Choroid plexus epithelial cell (primary cell): ENCODE data around the gene KLHL29.
A peak's percentile ranks its signal among the peaks of the same experiment; 100 is the strongest.

ENCODE experiments used
- DNase-seq: peaks from one replicate; pipeline ENCODE4 v3.0.0-alpha.2; 2010; ENCODE audit warnings: low read depth
- H3K4me3 ChIP-seq: 2 replicates; pipeline ENCODE4 v1.5.1; 2011; ENCODE audit warnings: low read depth, mild to moderate bottlenecking, control low read depth, low read length, moderate library complexity
- TF ChIP-seq, protein P1 (sequence below): conservative IDR thresholded peaks from 2 replicates; pipeline ENCODE4 v1.5.1; 2011; ENCODE audit warnings: low read depth, mild to moderate bottlenecking, control low read depth, inconsistent platforms, low read length, moderate library complexity

The KLHL29 gene

DNA sequence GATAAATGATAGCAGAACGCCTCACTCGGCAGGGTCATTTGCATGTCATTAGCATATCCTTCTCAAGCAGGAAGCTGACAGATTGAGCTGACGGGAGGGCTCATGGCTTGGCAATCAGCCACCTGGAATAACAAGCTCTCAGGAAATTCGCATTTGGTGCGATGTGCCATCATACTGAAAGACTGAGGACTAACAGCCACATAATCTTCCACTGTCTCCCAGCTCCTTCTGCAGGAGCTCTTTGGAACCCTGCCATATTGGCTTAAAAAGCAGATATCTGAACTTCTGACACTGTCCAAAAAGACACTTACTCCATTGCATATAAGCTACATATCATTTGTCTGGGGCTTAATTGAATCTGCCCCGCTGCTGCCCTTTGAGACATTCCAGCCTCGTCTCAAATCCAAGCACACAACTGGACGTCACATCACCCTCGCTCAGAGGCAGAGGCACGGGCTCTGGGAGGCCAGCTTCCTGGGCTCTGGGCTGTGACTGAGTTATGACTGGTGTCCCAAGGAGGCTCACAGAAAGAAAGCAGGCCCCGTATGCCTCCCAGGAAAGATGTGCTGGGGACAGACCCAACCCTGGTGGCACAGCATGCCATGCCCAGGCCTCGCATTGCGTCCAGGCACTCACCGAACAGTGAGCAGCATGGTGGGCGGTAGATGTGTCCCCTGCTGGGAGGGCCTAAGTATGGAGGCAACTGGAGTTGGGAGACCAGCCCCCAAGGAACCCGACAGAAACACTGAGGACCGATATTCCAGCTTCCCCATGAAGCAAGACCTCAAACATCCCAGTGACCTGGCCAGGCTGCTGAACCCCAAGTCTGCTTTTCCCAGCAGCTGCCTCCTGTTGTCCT, 314.0 kb downstream of the KLHL29 start:
- peak; percentile 53 for DNase-seq
- H3K4me3 ChIP-seq: no peak overlapping the region
- TF ChIP-seq, protein P1, sequence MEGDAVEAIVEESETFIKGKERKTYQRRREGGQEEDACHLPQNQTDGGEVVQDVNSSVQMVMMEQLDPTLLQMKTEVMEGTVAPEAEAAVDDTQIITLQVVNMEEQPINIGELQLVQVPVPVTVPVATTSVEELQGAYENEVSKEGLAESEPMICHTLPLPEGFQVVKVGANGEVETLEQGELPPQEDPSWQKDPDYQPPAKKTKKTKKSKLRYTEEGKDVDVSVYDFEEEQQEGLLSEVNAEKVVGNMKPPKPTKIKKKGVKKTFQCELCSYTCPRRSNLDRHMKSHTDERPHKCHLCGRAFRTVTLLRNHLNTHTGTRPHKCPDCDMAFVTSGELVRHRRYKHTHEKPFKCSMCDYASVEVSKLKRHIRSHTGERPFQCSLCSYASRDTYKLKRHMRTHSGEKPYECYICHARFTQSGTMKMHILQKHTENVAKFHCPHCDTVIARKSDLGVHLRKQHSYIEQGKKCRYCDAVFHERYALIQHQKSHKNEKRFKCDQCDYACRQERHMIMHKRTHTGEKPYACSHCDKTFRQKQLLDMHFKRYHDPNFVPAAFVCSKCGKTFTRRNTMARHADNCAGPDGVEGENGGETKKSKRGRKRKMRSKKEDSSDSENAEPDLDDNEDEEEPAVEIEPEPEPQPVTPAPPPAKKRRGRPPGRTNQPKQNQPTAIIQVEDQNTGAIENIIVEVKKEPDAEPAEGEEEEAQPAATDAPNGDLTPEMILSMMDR: no peak

DNA sequence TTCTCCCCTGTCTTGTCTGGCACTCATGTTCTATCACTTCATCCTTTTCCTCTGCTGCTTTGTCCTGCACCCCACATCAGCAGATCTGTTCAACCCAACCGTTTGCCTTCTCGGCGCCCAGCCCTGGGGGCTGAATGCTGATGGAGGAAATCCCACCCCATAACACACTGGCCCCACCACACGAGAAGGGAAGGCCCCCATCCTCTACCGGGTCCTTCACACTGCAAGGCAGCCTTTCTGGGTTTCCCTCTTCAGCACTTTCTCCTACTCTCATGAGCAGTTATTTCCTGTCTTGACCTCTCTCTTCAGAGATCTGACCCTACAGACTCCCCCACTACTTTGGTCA, 314.6 kb downstream of the KLHL29 start:
- TF ChIP-seq, protein P1: no peak
- DNase-seq: no peak
- H3K4me3 ChIP-seq: no peak overlapping the region

DNA sequence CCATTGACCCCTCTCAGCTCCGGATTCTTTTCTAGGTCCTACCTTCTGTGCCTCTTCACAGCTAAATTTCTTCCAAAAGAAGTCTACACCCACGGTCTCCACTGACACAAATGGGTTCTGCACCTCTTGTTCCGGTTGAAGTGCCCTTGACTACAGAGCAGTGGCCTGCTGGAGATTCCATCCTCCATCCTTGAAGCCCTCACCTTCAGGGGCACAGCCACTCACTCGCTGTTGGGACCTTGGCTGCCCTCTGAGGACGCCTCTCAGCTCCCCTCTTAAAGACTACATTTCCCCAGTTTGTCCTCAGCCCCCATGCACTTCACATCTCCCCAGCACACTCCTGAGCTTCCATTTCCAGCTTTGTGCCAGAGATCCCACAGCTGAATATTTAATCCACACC, 315.6 kb downstream of the KLHL29 start:
- H3K4me3 ChIP-seq: no peak overlapping the region
- TF ChIP-seq, protein P1: no peak
- no peak for DNase-seq

DNA sequence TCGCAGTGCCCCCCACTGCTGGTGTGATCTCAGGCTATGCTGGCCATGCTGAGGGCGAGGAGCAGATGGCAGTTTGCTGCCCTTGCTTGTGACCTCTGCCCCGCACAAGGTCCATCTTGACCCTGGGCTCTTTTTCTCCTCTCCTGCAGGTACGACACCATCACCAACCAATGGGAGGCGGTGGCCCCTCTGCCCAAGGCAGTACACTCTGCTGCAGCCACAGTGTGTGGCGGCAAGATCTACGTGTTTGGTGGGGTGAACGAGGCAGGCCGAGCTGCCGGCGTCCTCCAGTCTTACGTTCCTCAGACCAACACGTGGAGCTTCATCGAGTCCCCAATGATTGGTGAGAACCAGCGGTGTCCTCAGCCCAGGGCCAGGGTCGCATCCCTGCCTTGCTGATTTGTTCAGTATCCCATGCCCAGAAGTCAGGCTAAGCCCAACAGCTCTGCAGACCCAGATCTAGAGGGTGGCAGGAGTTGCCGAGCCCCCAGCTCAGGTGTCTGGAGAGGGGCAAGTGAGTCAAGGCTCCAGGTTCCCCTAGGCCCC, 318.1 kb downstream of the KLHL29 start:
- TF ChIP-seq, protein P1: no peak
- DNase-seq: no peak
- H3K4me3 ChIP-seq: no peak overlapping the region

DNA sequence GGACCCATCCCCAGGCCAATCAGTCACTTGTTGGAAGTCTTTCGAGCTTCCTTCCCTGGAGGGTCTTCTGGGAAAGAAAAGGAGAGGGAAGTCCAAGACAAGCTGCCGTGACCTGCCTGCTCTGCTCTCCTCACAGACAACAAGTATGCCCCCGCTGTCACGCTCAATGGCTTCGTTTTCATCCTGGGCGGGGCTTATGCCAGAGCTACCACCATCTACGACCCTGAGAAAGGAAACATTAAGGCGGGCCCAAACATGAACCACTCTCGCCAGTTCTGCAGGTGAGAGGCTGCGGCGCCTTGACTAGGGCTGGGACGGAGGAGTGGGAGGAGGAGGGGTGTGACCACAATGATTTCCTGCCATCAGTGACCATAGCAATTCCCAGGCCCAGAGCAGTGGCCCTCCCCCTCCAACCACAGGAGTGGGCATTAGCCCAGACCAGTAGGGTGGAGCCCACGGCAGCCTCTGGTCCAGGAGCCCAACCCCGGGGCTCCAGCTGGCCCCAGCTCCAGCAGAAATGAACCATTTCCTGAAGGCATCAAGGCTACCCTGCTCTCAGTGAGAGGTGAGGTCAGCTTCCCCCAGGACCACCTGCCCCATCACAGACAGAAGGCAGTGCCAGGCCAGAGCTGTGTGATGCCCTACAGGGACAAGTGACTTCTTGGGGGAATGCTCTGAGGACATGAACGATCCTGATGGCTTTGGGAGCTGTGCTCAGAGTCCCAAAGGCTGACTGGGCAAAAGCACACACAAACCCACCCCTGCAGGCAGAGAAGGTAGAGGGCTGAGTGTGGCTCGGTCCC, 318.8 kb downstream of the KLHL29 start:
- TF ChIP-seq, protein P1: no peak
- H3K4me3 ChIP-seq: no peak overlapping the region
- DNase-seq: no peak

DNA sequence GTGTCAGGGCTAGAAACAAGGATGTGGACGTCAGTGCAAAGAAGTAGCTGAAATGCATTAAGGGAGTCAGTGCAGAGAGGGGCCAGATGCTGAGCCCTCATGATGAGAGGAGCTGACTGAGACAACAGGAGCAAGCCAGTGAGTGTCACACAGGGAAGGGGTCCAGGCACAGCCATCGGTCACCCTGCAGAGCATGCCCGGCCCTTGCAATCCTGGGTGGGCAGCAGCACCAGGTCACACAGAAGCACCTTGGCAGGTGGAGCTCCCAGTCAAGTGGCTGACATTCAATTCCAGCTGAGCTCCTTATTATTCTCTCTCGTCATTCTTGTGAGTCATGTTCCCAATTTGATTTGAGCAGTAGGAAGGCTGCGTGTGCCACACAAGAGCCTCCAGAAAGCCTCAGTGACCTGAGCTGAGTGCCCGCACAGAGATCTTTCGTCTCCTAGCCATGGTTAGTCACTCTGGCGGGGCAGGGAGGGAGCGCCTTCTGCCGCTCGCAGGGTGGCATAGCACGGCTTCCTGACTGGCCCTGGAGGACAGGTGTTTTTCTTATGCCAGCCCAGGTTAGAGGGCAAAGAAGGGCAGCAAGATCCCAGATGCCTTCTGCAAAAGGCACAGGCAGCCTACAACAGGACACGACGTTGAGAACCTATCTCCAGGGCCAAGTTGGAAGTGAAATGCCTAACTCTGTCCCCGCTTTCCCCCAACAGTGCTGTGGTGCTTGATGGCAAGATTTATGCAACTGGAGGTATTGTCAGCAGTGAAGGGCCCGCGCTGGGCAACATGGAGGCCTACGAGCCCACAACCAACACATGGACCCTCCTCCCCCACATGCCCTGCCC, 321.0 kb downstream of the KLHL29 start:
- H3K4me3 ChIP-seq: no peak overlapping the region
- DNase-seq: no peak
- TF ChIP-seq, protein P1: no peak
